Vagina (tissue), 2 donors: ENCODE measurements around the gene LHB.
"Not testable (repeated sequence)": the region's sequence is repeated elsewhere in the genome, so short reads cannot be mapped to it uniquely, and the experiment has no call there.

Experiments used
- CTCF ChIP-seq, 3 experiments: fragments of 450-650 bp in 2 of 3; fragments of 200-600 bp in 1 of 3; sonication (generic) in 1 of 3; IDR thresholded peaks; one replicate each; pipeline ENCODE4 v1.5.1; 2017 to 2019; ENCODE audit warnings: antibody characterized with exemption in 3 of 3, mild to moderate bottlenecking in 2 of 3, moderate library complexity in 2 of 3
- POLR2A ChIP-seq, 2 donors: fragments of 450-650 bp; IDR thresholded peaks; one replicate each; pipeline ENCODE4 v1.6.1; 2017; ENCODE audit warnings: antibody characterized with exemption in 2 of 2, mild to moderate bottlenecking in 2 of 2, moderate library complexity in 2 of 2
- POLR2AphosphoS5 ChIP-seq, 2 donors: sonication (generic); formaldehyde crosslinking; IDR thresholded peaks; one replicate each; pipeline ENCODE4 v1.9.0; 2017; ENCODE audit warnings: antibody characterized with exemption in 2 of 2, mild to moderate bottlenecking in 2 of 2, low read depth in 1 of 2; ENCODE audit not compliant: insufficient read depth in 1 of 2

- not testable (repeated sequence) for TF ChIP-seq CTCF (IDR thresholded peaks at IDR 0.05); POLR2AphosphoS5 (IDR thresholded peaks at IDR 0.05; ENCODE audit: insufficient read depth in 1 of 2, low read depth in 1 of 2); POLR2A (IDR thresholded peaks at IDR 0.05)
These were observed 19.9 kb upstream of the LHB start, which contains the start of gene CGB1 for GRCh38 chr19:49036815-49037214.
